H9 (cell line): Measurements from ENCODE around the gene RBKS. TPM values are rescaled to one million over a fixed set of nuclear protein-coding genes. Genes with fewer than 3 reads are reported as not detected.

Experiments
- DNase-seq: peaks from one replicate; pipeline ENCODE4 v3.0.0-alpha.2; 2017
- H2AFZ ChIP-seq: one replicate; pipeline ENCODE4 v1.6.1; 2013; ENCODE audit warnings: mild to moderate bottlenecking, low read length, control low read depth, moderate library complexity
- H2AK5ac ChIP-seq: 2 replicates; pipeline ENCODE4 v1.6.1; 2013; ENCODE audit warnings: low read length, control low read depth, mixed read lengths; ENCODE audit not compliant: insufficient read length
- H2BK120ac ChIP-seq: one replicate; pipeline ENCODE4 v1.6.1; 2013; ENCODE audit warnings: low read depth, mild to moderate bottlenecking, low read length, control low read depth, inconsistent platforms; ENCODE audit not compliant: poor library complexity, severe bottlenecking
- H2BK12ac ChIP-seq: 2 replicates; pipeline ENCODE4 v1.6.1; 2013; ENCODE audit warnings: low read length, control low read depth, mixed read lengths, low read depth; ENCODE audit not compliant: insufficient read length
- H2BK15ac ChIP-seq: 2 replicates; pipeline ENCODE4 v1.6.1; 2013; ENCODE audit warnings: low read depth, low read length, control low read depth
- H2BK20ac ChIP-seq: one replicate; pipeline ENCODE4 v1.6.1; 2013; ENCODE audit warnings: low read depth, mild to moderate bottlenecking, low read length, control low read depth, inconsistent platforms; ENCODE audit not compliant: poor library complexity, severe bottlenecking
- H2BK5ac ChIP-seq: 2 replicates; pipeline ENCODE4 v1.6.1; 2013; ENCODE audit warnings: low read length, control low read depth, mixed read lengths; ENCODE audit not compliant: insufficient read length
- H3K14ac ChIP-seq: 2 replicates; pipeline ENCODE4 v1.6.1; 2013; ENCODE audit warnings: low read length, control low read depth; ENCODE audit not compliant: insufficient read depth
- H3K18ac ChIP-seq: 2 replicates; pipeline ENCODE4 v1.6.1; 2013; ENCODE audit warnings: low read depth, mild to moderate bottlenecking, mixed read lengths, low read length, control low read depth; ENCODE audit not compliant: insufficient read length
- H3K23ac ChIP-seq: 2 replicates; pipeline ENCODE4 v1.6.1; 2013; ENCODE audit warnings: low read length, control low read depth, mixed read lengths, low read depth; ENCODE audit not compliant: insufficient read length
- H3K23me2 ChIP-seq: 2 replicates; pipeline ENCODE4 v1.6.1; 2013; ENCODE audit warnings: low read depth, mild to moderate bottlenecking, mixed read lengths, low read length, control low read depth; ENCODE audit not compliant: insufficient read length, poor library complexity, severe bottlenecking
- H3K27ac ChIP-seq: 2 replicates; pipeline ENCODE4 v1.5.1; 2013; ENCODE audit warnings: low read length, control low read depth, mixed read lengths, low read depth; ENCODE audit not compliant: insufficient read length
- H3K27me3 ChIP-seq: 2 replicates; pipeline ENCODE4 v1.6.1; 2013; ENCODE audit warnings: low read length, control low read depth, inconsistent platforms; ENCODE audit not compliant: insufficient read depth
- H3K4ac ChIP-seq: 2 replicates; pipeline ENCODE4 v1.6.1; 2013; ENCODE audit warnings: low read depth, mild to moderate bottlenecking, control low read depth, inconsistent platforms, low read length, moderate library complexity
- H3K4me1 ChIP-seq: 2 replicates; pipeline ENCODE4 v1.6.1; 2013; ENCODE audit warnings: low read length, control low read depth, inconsistent platforms; ENCODE audit not compliant: insufficient read depth
- H3K4me2 ChIP-seq: 2 replicates; pipeline ENCODE4 v1.6.1; 2013; ENCODE audit warnings: low read length, control low read depth, mixed read lengths; ENCODE audit not compliant: insufficient read length, insufficient read depth
- H3K56ac ChIP-seq: 2 replicates; pipeline ENCODE4 v1.6.1; 2013; ENCODE audit warnings: low read depth, mild to moderate bottlenecking, mixed read lengths, low read length, control low read depth; ENCODE audit not compliant: insufficient read length
- H3K79me1 ChIP-seq: 2 replicates; pipeline ENCODE4 v1.6.1; 2013; ENCODE audit warnings: low read depth, mild to moderate bottlenecking, moderate library complexity, low read length, control low read depth, inconsistent platforms; ENCODE audit not compliant: insufficient read depth, poor library complexity, severe bottlenecking
- H3K79me2 ChIP-seq: 2 replicates; pipeline ENCODE4 v1.6.1; 2013; ENCODE audit warnings: low read length, control low read depth, inconsistent platforms; ENCODE audit not compliant: insufficient read depth
- H3K9ac ChIP-seq: 2 replicates; pipeline ENCODE4 v1.6.1; 2013; ENCODE audit warnings: low read length, control low read depth, mixed read lengths; ENCODE audit not compliant: insufficient read length; ENCODE audit errors: extremely low read depth
- H3K9me3 ChIP-seq: one replicate; pipeline ENCODE4 v1.6.1; 2013; ENCODE audit warnings: low read depth, low read length, inconsistent platforms; ENCODE audit not compliant: control insufficient read depth
- H3T11ph ChIP-seq: one replicate; pipeline ENCODE4 v1.6.1; 2013; ENCODE audit warnings: mild to moderate bottlenecking, low read length, control low read depth, inconsistent platforms
- H4K20me1 ChIP-seq: one replicate; pipeline ENCODE4 v1.6.1; 2013; ENCODE audit not compliant: control insufficient read depth, insufficient read length, insufficient read depth
- H4K5ac ChIP-seq: 2 replicates; pipeline ENCODE4 v1.6.1; 2013; ENCODE audit warnings: low read depth, mild to moderate bottlenecking, mixed read lengths, low read length, control low read depth; ENCODE audit not compliant: insufficient read length
- H4K8ac ChIP-seq: replicated peaks from 2 replicates; pipeline ENCODE4 v1.6.1; 2013; ENCODE audit warnings: low read length, control low read depth, mixed read lengths, low read depth; ENCODE audit not compliant: insufficient read length
- H4K91ac ChIP-seq: 2 replicates; pipeline ENCODE4 v1.6.1; 2013; ENCODE audit warnings: low read depth, mild to moderate bottlenecking, moderate library complexity, mixed read lengths, low read length, control low read depth; ENCODE audit not compliant: insufficient read length
- H3K27ac Mint-ChIP-seq, 3 experiments: 2 replicates in 2 of 3; 3 replicates in 1 of 3; pipeline ENCODE4 v1.8.0; 2020 to 2021; ENCODE audit warnings: mixed read lengths in 3 of 3, mild to moderate bottlenecking in 1 of 3, moderate library complexity in 1 of 3
- H3K27me3 Mint-ChIP-seq: 2 replicates; pipeline ENCODE4 v1.8.0; 2021; ENCODE audit warnings: low read depth, mild to moderate bottlenecking, moderate library complexity, mixed read lengths
- H3K36me3 Mint-ChIP-seq, 3 experiments: 2 replicates in 2 of 3; 3 replicates in 1 of 3; pipeline ENCODE4 v1.8.0; 2020 to 2021; ENCODE audit warnings: low read depth in 3 of 3, mixed read lengths in 3 of 3; ENCODE audit not compliant: insufficient read depth in 1 of 3
- H3K4me1 Mint-ChIP-seq, 2 experiments: 2 replicates each; pipeline ENCODE4 v1.8.0; 2020; ENCODE audit warnings: mixed read lengths in 2 of 2
- H3K4me3 Mint-ChIP-seq, 2 experiments: 2 replicates in 1 of 2; 3 replicates in 1 of 2; pipeline ENCODE4 v1.8.0; 2020 to 2021; ENCODE audit warnings: mild to moderate bottlenecking in 2 of 2, mixed read lengths in 2 of 2, moderate library complexity in 1 of 2
- H3K9me3 Mint-ChIP-seq, 2 experiments: 2 replicates in 1 of 2; 3 replicates in 1 of 2; pipeline ENCODE4 v1.8.0; 2020; ENCODE audit warnings: mild to moderate bottlenecking in 2 of 2, mixed read lengths in 2 of 2, moderate library complexity in 1 of 2
- WGBS: extraction: QIAGEN DNeasy Blood & Tissue Kit; methylation state at CpG from one replicate; pipeline ENCODE4 v1.1.7; 2013; ENCODE audit warnings: missing lambda C conversion rate, low lambda C conversion rate, mixed read lengths; ENCODE audit not compliant: insufficient read length; ENCODE audit errors: extremely low coverage; 5-methylcytosine and 5-hydroxymethylcytosine counted together
- total RNA-seq: library from RNA; stranded (reverse); gene quantifications from 2 replicates; pipeline ENCODE4 v1.2.1, GENCODE V29; 2021
- TF ChIP-seq, protein P1 (sequence below): fragments of 200-600 bp; sonication (generic); conservative IDR thresholded peaks from 3 replicates; pipeline ENCODE4 v1.8.0; 2021; ENCODE audit warnings: antibody characterized with exemption, mild to moderate bottlenecking

RBKS gene
- total RNA-seq, 1 experiment from 2014 or later: 2.3 TPM

DNA sequence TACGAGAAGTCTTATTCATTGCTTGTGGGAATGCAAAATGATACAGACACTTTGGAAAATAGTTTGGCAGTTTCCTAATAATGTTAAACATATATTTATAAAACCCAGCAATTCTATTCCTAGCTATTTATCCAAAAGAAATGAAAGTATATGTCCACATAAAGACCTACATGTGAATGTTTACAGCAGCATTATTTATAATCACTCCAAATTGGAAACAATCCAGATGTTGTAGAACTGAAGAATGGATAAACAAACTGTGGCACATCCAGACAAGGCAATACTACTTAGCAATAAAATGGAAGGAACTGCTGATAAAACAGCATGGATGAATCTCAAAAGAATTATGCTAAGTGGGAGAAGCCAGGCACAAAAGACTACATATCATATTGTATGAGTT lies 99.4 kb downstream of the RBKS start:
- TF ChIP-seq, protein P1, sequence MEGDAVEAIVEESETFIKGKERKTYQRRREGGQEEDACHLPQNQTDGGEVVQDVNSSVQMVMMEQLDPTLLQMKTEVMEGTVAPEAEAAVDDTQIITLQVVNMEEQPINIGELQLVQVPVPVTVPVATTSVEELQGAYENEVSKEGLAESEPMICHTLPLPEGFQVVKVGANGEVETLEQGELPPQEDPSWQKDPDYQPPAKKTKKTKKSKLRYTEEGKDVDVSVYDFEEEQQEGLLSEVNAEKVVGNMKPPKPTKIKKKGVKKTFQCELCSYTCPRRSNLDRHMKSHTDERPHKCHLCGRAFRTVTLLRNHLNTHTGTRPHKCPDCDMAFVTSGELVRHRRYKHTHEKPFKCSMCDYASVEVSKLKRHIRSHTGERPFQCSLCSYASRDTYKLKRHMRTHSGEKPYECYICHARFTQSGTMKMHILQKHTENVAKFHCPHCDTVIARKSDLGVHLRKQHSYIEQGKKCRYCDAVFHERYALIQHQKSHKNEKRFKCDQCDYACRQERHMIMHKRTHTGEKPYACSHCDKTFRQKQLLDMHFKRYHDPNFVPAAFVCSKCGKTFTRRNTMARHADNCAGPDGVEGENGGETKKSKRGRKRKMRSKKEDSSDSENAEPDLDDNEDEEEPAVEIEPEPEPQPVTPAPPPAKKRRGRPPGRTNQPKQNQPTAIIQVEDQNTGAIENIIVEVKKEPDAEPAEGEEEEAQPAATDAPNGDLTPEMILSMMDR: no peak
- H3T11ph ChIP-seq: no peak overlapping the region

More for the DNA sequence above, 99.4 kb downstream of the RBKS start:
- Mint-ChIP-seq H3K4me3 (no peak overlapping the region), H3K36me3 (no peaks in the 10 kb centered on the region), H3K9me3 (peaks cover 0 to 7% of the 10 kb centered on the region in 2 experiments; a peak in 2 of 5 replicates), H3K27ac (no peak overlapping the region), H3K4me1 (no peaks in the 10 kb centered on the region), H3K27me3 (no peaks in the 10 kb centered on the region)
- no peaks in the 10 kb centered on the region for H3K4me1 ChIP-seq
- no peak for DNase-seq
- H3K27me3 ChIP-seq: no peaks in the 10 kb centered on the region
- H3K56ac ChIP-seq: no peak overlapping the region
- no peak overlapping the region for H3K14ac ChIP-seq
- H4K5ac ChIP-seq: no peak overlapping the region
- H4K91ac ChIP-seq: no peak overlapping the region
- H3K18ac ChIP-seq: no peak overlapping the region
- H3K23me2 ChIP-seq: no peaks in the 10 kb centered on the region
- no peak overlapping the region for H2BK5ac ChIP-seq
- H2AFZ ChIP-seq: no peak overlapping the region
- H3K79me1 ChIP-seq: no peaks in the 10 kb centered on the region
- H2BK15ac ChIP-seq: no peak overlapping the region
- H4K8ac ChIP-seq: no peak overlapping the region
- no peak overlapping the region for H3K9ac ChIP-seq
- no CpG with 5 or more reads among the region's 1 CpG for WGBS
- H3K79me2 ChIP-seq: no peaks in the 10 kb centered on the region
- H3K9me3 ChIP-seq: no peaks in the 10 kb centered on the region
- no peak overlapping the region for H3K4ac ChIP-seq
- no peak overlapping the region for H2BK120ac ChIP-seq
- H3K23ac ChIP-seq: no peak overlapping the region
- H2BK12ac ChIP-seq: no peak overlapping the region
- no peaks in the 10 kb centered on the region for H4K20me1 ChIP-seq
- no peak overlapping the region for H3K4me2 ChIP-seq
- no peak overlapping the region for H2BK20ac ChIP-seq
- H2AK5ac ChIP-seq: no peak overlapping the region
- H3K27ac ChIP-seq: no peak overlapping the region
